Left ventricle myocardium inferior (tissue), 1 donor: Measurements from ENCODE around the gene WNT3A. TPM values are rescaled to one million over a fixed set of nuclear protein-coding genes. Genes with fewer than 3 reads are reported as not detected.

Source experiments
- DNase-seq: peaks from one replicate; pipeline ENCODE4 v3.0.0-alpha.2; 2020
- H3K27ac ChIP-seq: fragments of 200-600 bp; replicated peaks from 2 replicates; pipeline ENCODE4 v1.8.0; 2021
- H3K27me3 ChIP-seq: fragments of 200-600 bp; 2 replicates; pipeline ENCODE4 v1.8.0; 2021; ENCODE audit warnings: low read depth
- H3K36me3 ChIP-seq: fragments of 200-600 bp; 2 replicates; pipeline ENCODE4 v1.8.0; 2021
- H3K4me1 ChIP-seq: fragments of 200-600 bp; 2 replicates; pipeline ENCODE4 v1.8.0; 2021
- H3K4me3 ChIP-seq: fragments of 200-600 bp; 2 replicates; pipeline ENCODE4 v1.8.0; 2021; ENCODE audit warnings: mild to moderate bottlenecking, moderate library complexity
- H3K9me3 ChIP-seq: fragments of 200-600 bp; replicated peaks from 2 replicates; pipeline ENCODE4 v1.8.0; 2021
- CTCF ChIP-seq: fragments of 200-600 bp; IDR thresholded peaks from 2 replicates; pipeline ENCODE4 v1.8.0; 2021; ENCODE audit warnings: antibody characterized with exemption, mild to moderate bottlenecking, borderline replicate concordance
- intact Hi-C: fragments of 100-400 bp; cut with micrococcal nuclease; formaldehyde crosslinking; loops from one replicate; pipeline ENCODE4 v1.11.0; 2022
- total RNA-seq: library from RNA; stranded (reverse); fragmentation: NEBNext Ultra II Directional; extraction: Animal tissue kit (Norgen Biotek cat#: 25700); gene quantifications from one replicate; pipeline ENCODE4 v1.2.1, GENCODE V29; 2021
- donor health status: DM: no; HTN: yes; CAD: no; lungs with severe emphysema.

Gene WNT3A
- total RNA-seq, 1 donor from 2014 or later = not detected

- Histone ChIP-seq H3K4me3 (no peak overlapping the region), H3K4me1 (no peaks in the 10 kb centered on the region), H3K9me3 (no peaks in the 10 kb centered on the region), H3K27ac (no peak overlapping the region), H3K27me3 (peaks cover 61% of the 10 kb centered on the region), H3K36me3 (no peaks in the 10 kb centered on the region)
- TF ChIP-seq CTCF = no peak
- intact Hi-C loops = no loop called here
- no peak for DNase-seq
These were observed 41.3 kb downstream of the WNT3A start for GRCh38 chr1:228048120-228048519.

- Histone ChIP-seq H3K36me3 (no peaks in the 10 kb centered on the region), H3K4me1 (no peaks in the 10 kb centered on the region), H3K4me3 (no peak overlapping the region), H3K27me3 (peaks cover 62% of the 10 kb centered on the region), H3K9me3 (no peaks in the 10 kb centered on the region), H3K27ac (no peak overlapping the region)
- no peak for TF ChIP-seq CTCF
- intact Hi-C loops = no loop called here
- no peak for DNase-seq
These were observed 42.0 kb downstream of the WNT3A start for GRCh38 chr1:228048659-228049298.

- no peaks in the 10 kb centered on the region for H3K4me1 ChIP-seq
- H3K27ac ChIP-seq = no peak overlapping the region
- peaks cover 74% of the 10 kb centered on the region for H3K27me3 ChIP-seq
- DNase-seq = no peak
- no peaks in the 10 kb centered on the region for H3K36me3 ChIP-seq
- peaks cover 8% of the 10 kb centered on the region for H3K9me3 ChIP-seq
- no peak for TF ChIP-seq CTCF
- intact Hi-C loops = no loop called here
- no peak overlapping the region for H3K4me3 ChIP-seq
These were observed 43.9 kb downstream of the WNT3A start for GRCh38 chr1:228050571-228051231.

- H3K4me1 ChIP-seq = peaks cover 21% of the 10 kb centered on the region
- intact Hi-C loops = no loop called here
- no peak overlapping the region for H3K4me3 ChIP-seq
- H3K27ac ChIP-seq = no peak overlapping the region
- H3K36me3 ChIP-seq = no peaks in the 10 kb centered on the region
- no peak for TF ChIP-seq CTCF
- no peak for DNase-seq
- H3K27me3 ChIP-seq = peaks cover 95% of the 10 kb centered on the region
- H3K9me3 ChIP-seq = peaks cover 8% of the 10 kb centered on the region
These were observed 51.6 kb downstream of the WNT3A start for GRCh38 chr1:228058172-228058948.

GRCh38 chr1:228058949-228059633 lies 52.3 kb downstream of the WNT3A start:
- DNase-seq = no peak
- H3K9me3 ChIP-seq = peaks cover 7% of the 10 kb centered on the region
- H3K4me1 ChIP-seq = peaks cover 21% of the 10 kb centered on the region
- peaks cover 95% of the 10 kb centered on the region for H3K27me3 ChIP-seq
- TF ChIP-seq CTCF = no peak
- no peak overlapping the region for H3K27ac ChIP-seq
- H3K4me3 ChIP-seq = peak overlapping the region; percentile 10
- no peaks in the 10 kb centered on the region for H3K36me3 ChIP-seq
- intact Hi-C loops = no loop called here
